RPMI8226 (cell line): ENCODE data around the gene CERK.

ENCODE experiments used
- DNase-seq: peaks from one replicate; pipeline ENCODE4 v3.0.0-alpha.2; 2015

The CERK gene

DNA sequence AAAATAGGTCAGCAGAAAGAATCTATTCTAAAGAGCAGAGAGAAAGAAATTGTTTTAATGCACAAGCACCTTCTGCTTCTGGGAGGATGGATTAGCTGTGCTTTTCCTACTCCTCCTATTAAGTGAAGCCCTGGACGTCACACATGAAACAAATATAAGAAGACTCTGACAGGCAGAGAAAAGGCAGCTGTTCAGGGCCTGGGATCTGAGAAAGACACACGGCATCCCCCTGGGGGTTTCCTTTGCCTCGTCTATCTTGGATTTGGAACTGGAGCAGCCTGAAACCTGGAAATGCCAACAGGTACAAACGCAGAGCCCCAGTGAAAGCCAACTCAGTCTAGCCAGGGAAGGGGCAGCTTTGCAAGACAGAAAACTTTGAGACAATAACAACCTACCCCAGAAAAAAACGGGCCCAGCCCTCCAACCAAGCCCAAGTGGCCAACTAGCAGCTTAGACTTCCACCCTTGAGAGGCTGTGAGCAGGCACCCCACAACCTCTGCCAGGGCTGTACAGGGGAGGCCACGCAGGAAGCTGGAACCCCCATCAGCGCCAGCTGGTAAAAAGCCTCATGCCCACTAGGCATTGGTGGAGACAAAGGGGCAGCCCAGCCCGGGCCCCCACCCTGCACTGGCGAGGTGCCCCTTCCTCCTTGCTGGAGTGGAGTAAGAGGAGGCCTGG is 7.3 kb downstream of the CERK start:
- DNase-seq: no peak

DNA sequence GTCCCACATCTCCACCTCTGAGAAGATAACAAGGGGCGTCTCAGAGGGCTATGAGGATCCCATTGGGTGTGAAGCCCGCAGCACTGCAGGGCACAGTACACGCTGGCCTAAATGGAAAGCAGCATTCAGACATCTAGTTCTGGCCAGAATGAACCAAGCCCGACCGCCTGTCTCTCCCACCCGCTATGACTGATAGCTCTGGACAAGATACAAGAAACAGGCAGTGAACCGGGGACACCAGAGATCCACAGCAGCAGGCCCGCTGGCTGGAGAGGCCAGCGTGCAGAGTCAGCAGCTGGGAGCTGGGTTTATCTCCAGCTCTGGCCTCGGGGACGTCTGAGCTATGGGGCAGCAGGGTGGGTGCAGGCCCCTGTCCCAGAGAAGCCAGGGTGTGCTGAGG is 9.6 kb downstream of the CERK start:
- no peak for DNase-seq

DNA sequence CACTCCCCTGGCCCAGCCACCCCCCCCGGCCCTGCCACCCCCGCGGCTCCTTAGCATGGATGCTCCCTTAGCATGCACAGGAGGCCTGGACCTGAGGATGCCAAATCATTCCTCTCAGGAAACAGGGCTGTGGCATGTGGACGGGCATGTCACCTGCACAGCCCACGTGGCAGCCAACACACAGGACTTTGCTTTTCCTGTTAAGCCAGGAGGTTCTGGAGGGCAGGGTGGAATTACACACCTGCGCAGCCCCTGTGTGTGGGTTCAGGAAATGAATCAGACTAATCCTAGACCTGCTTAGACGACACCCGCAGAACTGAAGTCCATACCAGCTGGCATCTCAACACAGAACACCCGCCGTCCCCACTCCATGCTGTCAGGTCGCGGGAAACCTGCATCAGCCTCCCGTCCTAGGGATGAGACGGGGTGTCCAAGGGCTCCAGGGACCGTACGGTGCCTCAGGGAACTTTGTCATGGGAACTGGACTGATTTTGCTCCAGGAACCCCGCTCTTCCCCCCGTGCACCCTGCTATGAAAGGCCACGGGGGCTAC is 10.2 kb downstream of the CERK start:
- no peak for DNase-seq

DNA sequence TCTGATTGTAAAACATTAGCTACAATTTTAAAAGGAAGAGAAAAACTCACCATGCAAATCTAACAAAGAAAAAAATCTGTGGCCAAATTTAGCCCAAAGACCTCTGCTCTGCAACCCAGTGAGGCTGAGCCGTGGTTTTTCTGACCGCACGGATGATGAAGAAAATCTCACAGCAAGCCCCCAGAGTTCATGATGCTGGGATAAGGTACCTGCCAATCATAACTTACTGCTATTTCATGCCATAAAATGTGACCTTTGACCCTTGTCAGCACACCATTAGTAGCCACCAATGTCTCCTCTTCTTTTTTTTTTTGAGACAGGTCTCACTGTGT is 11.1 kb downstream of the CERK start:
- no peak for DNase-seq

DNA sequence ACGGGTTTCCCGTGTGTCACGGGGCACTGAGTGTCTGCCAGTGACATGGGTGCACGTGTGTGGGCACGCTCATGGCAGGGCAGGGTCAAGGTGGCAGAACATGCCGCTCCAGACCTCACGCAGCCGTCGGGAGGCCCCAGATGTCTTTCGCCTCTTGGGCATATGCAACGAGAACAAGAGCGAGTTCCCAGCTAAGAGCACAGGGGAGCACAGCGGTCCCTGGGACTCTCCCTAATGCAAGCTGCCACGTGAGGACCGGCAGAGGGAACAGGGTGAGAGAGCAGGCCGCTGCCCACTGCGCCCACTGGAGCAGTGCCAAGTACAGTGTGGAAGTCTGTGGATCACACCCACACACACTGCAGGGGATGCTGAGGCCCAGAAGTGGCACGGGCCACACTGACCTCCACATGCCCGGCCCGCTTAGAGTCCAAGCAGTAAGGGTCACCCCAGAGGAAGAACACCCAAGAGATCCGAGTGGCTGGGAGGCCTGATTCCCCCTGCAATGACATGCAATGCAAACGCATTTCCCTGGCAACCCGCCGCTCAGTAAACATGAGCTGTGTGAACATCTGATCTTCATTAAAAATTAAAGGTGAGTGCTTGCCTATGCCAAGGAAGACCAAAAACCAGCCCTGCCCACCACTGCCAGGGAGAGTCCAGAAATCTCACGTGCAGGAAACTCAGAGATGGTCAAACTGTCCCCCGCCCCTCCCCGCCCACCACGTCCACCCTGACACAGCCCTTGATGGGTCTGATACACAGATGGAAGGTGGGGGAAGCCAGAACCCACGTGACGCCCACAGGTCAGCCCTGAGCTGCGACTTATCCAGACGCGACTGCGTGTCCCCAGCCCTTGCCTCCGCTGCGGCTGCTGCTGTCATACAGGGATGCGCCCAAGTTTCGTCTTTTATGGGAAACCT is 11.7 kb downstream of the CERK start:
- DNase-seq: no peak

DNA sequence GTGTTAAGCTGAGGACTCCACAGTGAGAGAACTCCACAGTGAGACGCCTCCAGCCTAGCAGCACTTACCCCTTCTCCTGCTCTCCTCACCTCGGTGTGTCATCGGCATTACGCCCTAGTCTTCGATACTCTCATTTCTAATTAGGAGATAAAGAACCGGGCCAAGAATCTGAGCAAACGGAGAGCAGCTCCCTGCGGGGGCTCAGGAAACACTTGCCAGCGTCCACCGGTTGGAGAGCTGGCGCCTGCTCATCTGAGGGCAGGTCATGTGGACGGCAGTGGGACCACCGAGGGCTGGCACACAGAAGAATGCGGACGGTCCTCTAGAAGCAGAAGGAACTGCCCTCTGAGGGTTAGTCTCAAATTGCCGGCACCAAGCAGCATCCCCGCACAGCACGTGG is 13.0 kb downstream of the CERK start:
- DNase-seq: no peak

DNA sequence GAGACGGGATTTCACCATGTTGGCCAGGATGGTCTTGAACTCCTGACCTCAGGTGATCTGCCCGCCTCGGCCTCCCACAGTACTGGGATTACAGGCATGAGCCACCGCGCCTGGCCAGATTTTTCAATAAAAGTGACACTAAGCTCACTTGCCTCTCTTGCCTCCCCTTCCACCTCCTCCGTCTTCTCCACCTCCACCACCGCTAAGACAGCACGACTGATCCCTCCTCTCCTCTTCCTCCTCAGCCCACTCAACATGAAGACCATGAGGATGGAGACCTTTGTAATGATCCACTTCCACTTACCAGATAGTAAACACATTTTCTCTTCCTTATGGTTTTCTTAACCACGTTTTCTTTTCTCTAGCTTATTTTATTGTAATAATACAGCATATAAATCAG is 14.2 kb downstream of the CERK start:
- no peak for DNase-seq

DNA sequence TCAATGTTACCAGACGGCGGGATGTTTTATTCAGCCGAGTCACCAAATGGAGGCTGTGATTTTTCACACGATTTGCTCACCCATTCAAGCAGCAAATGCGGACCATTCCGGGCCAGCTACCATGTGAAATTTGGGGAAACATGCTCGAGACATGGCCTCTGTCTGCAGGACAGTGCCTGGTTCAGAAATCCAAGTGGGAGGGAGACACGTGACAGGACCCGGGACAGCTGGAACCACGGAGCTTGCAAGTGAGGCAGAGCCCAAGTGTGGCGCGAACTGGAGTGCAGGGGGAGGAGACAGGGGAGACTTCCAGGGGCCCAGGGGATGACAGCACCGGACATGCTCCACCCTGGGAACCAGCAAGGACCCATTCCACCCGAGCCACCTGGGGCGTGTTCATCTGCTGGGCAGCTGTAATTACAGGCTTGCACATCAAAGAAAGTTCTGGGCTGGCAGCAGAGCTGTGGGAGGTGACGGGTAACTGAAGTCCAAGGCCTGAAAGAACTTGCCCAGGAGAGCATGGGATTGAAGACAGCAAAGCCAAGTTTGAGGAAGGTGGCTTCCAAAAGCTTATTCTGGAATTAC is 16.5 kb downstream of the CERK start:
- no peak for DNase-seq

DNA sequence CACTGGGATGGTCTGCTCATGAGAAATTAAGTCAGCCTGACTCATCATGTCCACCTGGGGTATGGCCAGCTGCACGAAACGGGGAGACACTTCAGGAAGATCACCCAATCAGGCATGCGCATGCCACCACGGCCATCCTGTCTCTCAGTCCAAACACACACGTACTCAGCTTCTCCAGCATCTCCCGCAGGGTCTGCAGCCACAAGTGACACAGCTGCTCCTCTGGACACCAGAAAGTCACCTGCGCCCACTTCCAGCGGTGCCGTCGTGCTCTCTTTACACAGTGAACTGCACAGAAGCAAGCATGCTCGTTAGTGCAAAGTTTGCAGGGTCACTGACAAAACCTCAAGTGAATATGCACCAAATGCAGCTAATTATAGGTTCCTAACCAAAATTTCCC is 18.1 kb downstream of the CERK start:
- no peak for DNase-seq

DNA sequence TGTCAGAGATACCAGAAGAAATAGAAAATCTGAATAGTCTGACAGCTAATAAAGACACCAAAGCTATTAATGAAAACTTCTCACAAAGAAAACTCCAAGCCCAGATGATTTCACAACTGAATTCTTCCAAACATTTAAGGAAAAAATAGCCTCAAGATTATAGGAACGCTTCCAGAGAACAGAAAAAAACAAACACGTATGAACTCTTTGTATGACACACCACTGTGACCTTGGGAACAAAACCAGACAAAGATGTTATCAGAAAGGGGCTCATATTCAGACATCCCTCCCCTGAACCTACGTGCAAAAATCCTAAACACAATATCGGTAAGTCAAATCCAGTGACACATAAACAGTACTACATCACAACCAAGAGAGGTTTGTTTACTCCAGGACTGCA is 23.5 kb downstream of the CERK start:
- no peak for DNase-seq

DNA sequence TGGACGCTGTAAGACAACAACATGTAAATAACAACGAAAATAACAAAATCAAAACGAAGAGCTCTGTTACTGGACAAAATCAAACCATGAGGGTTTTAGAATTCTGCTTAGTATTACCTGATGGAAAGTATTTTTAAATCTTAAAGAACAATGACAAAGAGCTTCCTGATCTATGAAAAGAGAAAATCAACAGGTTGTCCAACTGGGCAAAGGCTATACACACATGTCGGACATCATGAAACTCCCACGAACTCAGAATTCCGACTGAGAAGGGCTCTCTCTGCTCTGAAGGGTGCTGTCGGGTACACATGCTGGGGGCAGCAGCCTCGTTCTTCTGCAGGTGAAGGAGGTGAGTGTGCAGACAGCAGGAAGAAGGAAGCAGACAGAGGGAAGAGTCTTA is 25.8 kb downstream of the CERK start:
- no peak for DNase-seq

DNA sequence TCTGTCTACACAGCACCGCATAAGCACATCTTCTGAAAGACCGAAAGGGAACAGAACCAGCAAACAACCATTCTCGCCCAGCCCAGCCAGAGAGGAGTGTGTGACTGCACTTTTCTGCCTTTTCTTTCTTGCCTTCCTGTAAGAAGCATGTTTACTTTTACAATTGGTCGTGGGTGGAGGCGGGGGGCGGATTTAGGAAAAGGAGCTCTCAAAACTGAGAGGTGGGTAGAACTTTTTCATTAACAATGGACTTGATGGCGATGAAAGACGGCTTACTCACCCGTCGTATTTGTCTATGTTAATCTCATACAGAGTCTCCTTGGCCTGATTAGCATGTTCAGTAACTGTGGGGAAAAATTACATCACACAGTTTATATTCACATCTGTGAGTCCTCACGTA is 27.2 kb downstream of the CERK start:
- no peak for DNase-seq

DNA sequence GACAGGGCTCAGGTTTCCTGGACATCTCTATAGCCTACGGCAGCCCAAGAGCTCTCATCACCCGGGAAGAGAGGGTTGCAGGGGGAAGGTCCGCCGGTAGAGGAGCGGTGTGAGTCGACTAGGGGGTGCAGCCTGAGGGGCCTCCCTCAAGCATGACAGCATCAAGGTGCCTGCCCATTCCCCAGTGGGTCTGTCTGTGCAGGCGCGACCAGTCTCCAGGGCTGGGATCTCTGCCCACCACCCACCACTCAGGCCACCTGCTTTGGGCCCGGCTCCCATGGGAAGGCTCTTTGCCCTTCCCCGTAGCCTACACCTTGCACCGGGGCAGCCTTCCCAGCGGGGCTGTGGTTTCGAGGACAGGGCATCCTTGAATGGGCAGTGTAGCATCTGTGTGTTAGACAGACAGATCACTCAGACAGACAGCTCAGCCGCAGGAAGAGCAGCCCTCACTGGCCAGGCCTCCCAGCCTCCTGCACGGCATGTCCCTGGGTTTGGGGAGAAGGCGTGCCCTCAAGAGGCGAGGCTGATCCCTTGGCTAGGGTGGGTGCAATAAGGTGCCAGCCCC is 29.2 kb downstream of the CERK start:
- no peak for DNase-seq

DNA sequence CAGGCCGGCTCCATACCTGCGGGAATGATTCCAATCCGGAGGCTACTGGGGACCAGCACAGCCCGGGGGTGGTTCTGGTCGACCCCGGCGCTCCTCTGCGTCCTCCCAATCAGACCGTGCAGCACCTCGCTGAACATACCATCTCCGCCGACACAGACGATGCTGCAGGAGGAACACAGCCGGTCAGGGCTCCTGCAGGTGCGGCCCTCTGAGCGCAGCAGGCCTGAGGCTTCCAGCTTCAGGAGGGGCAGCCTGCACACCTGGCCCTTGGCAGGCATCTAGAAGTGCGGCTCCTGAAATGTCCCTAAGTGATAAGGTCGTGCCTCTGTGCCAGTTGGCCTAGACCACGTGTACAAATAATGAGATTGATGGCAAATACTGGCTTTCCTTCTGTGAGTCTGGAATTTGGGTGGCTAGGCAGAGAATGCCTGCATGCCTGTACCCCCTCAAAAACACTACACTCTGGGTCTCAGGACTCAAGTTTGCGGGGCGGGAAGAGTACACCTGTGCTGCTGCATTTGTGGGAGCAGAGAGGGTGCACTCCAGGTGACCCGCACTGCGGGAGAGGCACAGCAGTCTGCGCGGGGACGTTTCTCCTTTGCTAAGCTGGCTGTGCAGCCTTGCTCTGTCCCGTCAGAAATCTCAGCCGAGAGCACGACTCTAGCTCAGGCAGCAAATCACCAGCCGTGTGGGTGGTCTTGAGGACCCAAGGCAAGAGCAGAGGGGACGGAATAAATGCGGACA is 30.1 kb downstream of the CERK start:
- DNase-seq: no peak

DNA sequence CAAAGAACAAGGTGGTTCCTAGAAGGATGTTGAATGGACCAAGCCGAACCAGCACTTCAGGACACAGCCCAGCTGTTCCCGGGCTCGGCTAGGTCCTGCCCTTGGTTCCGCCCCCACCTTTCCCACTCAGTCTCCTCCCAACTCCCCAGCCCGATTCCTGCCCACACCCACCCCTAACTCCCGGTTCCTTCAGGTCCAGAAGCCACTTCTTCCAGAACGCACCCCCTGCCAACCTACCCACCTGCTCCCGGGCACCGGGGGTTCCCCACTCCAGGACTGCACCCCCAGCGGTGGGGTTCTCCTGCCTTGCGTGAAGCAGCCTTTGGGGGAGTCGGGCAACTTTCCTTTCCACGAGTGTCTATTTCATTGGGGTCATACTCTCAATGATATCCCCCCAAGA is 30.7 kb downstream of the CERK start:
- DNase-seq: no peak

DNA sequence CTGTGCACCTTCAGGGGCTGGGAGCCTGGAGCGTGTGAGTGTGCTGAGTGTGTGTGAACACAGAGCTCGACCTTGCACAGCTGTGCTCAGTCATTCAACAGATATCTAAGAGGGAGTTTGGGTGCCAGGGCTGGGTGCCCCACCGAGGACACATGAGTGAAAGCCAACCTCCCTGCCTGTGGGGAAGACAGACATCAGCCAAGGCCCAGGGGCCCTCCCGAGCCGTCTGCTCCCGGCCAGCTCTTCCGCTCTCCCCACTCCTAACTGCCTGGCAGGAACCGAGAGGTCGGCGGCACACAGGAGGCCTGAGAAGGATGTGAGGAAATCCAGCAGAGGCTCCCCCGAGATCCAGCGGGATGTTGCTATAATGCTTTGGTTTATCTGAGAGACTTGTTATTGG is 32.0 kb downstream of the CERK start:
- DNase-seq: no peak

DNA sequence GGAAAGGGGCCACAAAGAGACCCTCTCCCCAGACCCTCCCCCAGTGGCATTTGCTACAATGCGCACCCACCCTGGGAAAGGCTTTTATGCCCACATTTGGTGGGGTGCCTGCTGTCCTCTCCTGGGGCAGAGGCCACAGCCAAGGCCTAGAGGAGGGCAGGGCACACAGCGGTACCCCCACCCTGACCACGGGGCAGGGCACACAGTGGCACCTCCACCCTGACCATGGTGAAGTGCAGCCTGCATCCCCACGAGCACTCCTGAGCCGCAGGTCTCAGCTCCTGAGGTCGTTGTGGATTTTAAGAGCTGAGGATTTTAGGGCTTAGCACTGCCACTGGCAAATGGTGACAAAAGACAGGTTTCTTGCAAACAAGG is 34.1 kb downstream of the CERK start:
- no peak for DNase-seq

DNA sequence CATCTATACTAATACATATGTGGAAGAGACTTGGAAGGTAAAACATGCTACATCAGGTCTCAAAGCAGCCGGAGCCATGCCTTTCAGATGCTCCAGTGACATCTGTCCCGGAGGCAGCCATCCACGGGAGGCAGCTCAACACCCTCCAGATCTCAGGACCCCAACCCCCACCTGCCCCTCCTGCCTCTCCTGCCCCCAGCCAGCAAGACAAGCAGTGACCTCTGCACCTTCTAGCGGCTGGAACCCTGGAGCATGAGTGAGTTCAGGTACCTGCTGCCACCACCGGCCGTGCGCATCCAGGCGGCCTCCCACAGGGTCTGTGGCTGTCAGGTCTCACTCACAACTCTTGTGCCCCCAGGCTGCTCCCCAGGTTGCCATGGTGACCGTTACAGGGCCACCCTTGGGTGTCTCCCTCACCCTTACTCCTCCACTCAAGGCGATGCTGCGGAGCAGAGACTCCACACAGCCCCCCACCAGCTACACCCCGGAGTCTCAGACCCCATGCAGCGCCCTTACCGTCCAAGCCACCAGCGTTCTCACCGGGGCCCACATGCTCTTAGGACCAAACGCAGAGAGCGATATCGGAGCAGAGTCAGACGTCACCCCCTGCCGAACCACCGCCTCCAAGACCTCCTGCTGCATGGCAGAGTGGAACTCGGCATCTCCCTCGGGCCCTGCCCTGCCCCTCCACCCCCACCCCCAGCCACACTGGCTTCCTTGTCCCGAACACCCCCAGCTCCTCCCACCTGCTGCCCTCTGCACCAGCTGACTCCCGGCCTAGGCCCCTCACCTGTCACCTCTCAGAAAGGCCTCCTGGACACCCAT is 34.7 kb downstream of the CERK start:
- DNase-seq: no peak

DNA sequence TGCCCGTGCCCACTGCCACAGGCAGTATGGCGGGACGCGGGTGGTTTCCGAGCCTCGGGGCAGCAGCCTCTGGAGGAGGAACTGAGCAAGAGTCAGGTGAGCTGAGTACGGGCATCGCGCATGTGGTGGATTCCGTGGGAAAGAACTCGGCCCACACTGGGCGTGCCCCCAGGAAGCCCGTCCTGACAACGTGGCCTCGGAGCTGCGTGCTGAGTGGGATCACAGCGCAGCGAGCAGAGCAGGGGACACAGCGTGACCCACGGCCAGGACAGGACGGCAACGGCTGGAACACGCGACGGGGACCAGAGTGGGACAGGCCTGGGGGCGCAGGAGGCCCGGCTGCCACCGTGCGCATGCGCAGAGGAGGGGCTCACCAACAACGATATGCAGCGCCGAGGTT is 36.8 kb downstream of the CERK start:
- DNase-seq: no peak

DNA sequence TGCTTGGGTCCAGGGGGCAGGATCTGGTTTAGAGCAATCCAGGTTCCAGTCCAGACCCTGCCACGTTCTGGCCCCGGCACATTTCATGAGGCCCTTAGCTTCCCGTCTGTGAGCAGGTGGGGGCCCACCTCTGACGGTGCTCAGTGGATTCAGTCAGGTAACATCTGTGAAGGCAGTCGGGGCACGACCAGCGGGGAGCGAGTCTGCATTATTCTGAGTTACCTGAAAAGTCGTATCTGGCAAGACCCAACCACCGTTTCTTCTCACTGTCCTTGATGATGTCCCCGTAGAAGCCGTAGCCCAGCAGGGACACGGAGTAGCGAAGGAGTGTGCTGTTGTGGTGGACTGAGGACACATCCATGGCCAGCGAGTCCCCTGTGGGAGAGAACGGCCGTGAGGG is 39.0 kb downstream of the CERK start:
- no peak for DNase-seq

DNA sequence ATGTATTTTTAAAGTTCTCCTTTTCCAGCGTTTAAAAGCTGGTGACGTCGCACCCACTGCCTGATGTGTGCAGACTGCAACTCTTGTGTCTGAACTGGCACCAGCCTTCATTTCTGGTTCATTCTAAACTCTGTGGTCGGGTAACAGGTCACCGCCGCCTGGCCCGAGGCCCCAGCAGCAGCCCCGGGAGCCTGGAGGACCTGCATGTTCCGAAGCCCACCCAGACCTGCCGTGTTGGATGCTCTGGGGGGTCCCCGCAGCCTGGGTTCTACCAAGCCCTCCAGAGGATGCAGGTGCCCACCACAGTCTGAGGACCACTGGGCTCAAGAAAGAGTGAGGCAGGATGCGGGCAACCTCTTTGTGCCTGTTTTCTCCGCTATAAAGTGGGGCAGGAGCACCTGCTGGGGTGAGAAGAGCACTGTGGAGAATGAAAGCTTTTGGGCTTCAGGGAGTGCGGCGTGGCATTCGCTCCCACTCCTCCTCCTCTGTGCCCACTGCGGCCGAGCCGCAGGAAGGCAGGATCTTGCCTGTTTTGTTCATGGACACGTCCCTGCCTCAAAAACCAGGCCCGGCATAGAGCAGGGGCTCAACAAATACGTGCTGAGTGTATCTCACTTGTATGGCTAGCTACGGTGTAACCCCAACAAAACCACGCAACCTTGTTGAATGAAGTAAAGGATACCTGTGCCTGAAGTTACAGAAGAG is 40.1 kb downstream of the CERK start:
- DNase-seq: no peak
